NCI-H345 (cell line): ENCODE measurements around the gene TPD52L1.

ENCODE experiments used
- DNase-seq: peaks from one replicate; lab custom pipeline; 2025; lab: John Stamatoyannopoulos, UW

The TPD52L1 gene

GRCh38 chr6:125175466-125176048, 22.0 kb downstream of the TPD52L1 start:
- no peak for DNase-seq

DNA sequence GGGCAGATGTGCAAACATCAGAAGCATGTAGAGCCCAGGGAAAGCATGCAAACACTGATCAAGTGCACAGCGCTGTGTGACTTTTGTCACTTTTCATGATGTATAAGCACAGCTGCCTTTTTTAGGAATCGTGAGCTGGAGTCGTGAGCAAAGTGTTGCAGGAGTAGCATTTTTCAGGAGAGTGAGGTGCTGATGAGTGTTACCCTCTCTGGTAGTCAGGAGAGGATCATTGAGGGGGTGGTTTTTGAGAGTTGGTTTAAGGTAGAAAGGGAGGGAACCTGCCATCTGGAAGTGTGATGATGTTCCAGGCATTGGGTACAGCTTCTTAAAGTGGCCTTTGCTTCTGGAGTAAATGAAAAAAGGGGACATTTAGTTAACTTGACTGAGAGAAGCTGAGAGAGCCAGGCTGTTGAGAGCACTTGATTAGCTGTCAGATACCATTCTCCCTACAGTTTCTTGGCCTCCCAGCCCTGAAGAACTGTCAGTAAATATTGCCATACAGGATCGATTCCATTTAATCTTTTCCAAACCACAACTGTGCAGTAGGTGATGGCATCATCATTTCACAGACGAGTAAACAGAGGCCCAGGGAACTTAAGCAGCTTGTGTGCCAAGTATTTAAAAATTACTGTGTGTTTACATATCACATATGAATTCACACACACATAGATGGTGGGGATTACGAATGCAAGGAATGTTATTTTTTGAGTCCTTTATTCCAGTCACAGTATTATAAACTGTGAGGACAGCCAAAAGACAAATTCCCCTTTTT, 28.9 kb downstream of the TPD52L1 start:
- DNase-seq, result peak; percentile 24

DNA sequence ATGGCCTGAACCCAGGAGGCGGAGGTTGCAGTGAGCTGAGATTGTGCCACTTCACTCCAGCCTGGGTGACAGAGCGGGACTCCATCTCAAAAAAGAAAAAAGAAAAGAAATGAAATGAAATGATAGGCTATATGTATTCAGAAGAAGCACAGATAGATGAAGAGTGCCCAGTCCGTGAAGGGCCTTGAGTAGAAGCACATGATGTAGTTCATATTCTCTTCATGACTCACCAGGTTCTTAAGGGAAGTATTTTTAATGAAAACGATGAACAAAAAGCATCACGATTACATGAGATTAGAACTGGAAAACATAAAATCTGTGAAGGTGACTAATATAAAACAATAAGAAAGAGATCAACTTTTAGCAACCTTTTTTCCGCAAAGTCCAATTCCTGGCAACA, 29.8 kb downstream of the TPD52L1 start:
- no peak for DNase-seq

DNA sequence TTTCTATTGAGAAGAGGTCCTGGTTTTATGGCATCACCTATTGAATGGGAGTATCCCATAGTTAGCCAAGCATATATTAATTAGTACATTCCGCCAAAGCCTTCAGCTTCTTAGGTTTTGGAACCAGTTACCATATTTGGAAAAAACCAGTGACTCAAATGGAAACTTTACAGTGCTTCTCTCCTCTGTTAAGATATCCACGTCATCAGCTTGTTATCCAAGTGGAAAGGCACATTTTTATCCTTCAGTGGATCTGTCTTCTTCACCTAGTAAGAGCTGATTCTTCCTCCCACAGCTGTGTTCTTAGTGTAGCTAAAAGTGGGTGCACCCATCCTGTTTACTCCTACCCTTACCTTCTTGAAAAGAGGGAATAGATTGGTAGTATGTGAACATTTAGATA, 34.5 kb downstream of the TPD52L1 start:
- DNase-seq, result no peak

GRCh38 chr6:125188594-125189203, 35.1 kb downstream of the TPD52L1 start:
- DNase-seq, result no peak

GRCh38 chr6:125189494-125189893, 35.9 kb downstream of the TPD52L1 start:
- DNase-seq, result no peak

DNA sequence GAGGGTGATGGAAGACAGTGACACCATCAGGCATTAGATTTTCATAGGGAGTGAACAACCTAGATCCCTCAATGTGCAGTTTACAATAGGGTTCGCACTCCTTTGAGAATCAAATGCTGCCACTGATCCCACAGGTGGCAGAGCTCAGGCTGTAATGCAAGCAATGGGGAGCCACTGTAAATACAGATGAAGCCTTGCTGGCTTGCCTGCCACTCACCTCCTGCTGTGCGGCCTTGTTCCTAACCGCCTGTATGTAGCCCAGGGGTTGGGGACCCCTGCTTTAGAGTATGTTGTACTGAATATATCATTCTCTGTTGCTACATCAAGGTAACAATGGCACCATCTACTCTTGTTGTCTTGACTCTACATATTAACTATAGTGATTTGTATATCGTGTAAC, 37.1 kb downstream of the TPD52L1 start:
- peak; percentile 14 for DNase-seq

- peak; percentile 55 for DNase-seq
Observed at GRCh38 chr6:125191916-125192609, 38.5 kb downstream of the TPD52L1 start.

GRCh38 chr6:125192610-125192930, 39.0 kb downstream of the TPD52L1 start:
- DNase-seq, result no peak

GRCh38 chr6:125193208-125193607, 39.6 kb downstream of the TPD52L1 start:
- DNase-seq, result no peak

- DNase-seq, result no peak
Observed at GRCh38 chr6:125194941-125195340, 41.4 kb downstream of the TPD52L1 start.

- no peak for DNase-seq
Observed at GRCh38 chr6:125195526-125195925, 42.0 kb downstream of the TPD52L1 start.

DNA sequence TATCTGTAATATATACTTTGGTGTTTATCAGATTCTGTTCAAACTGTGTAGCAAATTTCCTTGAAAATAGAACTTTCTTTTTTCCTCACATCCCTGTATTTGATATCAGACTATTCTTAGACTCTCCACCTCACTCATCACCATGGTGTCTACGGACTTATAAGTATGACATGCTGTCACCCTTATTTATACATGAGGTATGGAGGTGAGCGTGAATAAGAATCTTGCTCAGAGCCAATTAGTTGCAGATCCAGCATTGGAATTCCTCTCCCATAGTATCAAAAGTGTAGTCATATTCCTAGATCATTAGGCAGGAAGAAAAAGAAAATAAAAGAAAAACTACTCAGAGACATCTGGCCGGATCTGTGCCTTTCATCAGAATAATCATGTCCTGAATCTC, 43.0 kb downstream of the TPD52L1 start:
- DNase-seq, result no peak

DNA sequence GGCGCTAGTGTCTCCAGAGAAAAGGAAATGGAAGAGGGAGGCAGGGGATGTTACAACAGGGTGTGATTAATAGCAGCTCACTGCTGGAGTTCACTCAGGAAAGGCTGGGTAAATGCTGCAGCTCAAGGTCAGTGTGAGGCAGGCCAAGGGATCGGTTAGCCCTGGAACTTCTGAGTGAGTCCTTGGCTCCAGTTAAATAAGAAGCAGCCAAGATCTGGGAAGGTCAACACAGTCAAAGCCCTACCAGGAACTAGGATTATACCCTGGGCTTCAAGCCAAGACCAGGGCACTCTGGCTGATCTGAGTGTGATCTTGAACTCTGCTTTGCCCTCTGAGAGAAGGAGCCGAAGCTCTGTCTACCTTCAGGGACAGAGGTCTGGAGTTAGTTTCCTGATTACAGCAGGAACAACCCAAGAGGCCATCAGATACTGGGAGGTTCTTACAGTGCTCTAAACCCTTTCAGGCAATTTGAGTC, 44.3 kb downstream of the TPD52L1 start:
- no peak for DNase-seq

DNA sequence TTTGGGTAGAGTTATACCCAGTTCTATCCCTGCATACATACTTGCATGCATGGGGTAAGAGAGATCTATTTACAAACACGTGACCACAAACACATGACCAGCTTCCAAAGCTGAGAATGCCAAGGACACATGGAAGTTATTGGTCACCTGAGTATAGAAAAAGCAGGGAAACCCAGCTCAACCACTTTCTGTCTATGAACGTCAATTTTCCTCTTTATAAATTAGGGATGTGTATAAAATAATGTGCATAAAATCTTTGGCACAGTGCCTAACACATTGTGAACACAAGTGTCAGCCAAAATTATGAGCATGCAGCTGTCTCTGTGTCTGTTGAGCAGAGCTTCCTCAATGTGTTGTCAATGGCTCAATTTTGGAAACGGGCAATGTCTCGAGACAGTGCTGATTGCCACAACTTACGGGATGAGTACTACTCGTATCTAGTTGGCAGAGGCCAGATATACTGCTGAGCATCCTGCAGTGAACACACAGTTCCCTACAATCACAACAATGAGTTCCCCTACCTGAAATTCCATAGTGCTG, 44.9 kb downstream of the TPD52L1 start:
- no peak for DNase-seq

DNA sequence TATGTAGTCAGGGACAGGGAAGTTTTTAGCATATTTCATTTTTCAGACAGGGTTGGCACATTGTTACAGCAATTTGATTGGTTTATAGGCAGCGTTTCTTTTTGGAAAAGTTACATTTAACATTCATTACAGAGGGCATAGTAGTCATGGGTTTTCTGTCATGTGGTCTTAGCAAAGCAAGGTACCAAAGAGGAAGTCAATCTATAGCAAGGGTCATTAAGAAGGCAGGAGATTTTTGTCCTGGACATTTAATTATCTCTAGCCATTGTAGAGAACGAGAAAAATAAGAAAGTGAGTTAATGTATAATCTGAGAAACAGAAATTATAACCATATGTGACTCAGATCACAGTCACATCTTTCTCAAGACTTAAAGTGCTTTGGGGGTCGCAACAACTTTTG, 47.4 kb downstream of the TPD52L1 start:
- DNase-seq, result no peak

GRCh38 chr6:125201961-125202729, 48.6 kb downstream of the TPD52L1 start:
- no peak for DNase-seq

DNA sequence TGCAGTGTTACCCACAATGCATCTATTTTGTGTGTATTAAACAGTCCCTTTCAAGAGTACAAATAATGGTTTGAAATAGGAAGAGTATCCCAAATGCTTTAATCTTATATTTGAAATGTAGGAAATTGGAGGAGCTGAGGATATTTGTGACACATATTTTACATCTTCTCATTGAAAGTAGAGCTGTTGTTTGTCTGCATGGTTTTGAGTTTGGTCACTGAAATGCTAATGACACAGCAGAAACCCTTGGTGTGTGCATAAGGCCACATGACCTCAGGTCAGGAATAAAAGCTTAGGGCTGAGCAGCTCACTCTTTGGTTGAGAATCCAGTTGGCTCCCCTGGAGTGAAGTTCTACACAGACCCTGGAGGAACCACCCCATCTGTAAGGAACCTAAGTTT, 49.8 kb downstream of the TPD52L1 start:
- DNase-seq, result no peak

DNA sequence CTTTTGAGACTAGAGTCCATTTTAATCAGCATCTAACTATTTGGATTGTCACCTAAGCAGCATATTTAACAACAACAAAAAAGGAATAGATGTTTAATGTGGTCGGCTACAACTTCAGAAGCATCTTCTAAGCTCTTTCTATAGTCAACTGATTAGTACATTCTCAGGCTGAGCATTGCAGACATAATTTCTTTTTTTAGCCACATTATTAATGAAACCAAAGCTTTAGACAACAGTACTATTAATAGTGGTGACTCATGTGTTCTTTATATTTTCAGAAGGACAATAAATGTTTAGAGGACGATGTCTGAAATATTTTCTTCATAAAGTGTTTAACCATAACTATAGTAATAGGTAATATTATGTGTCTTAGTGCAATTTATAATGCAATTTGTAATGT, 52.4 kb downstream of the TPD52L1 start:
- DNase-seq, result no peak

- DNase-seq, result no peak
Observed at GRCh38 chr6:125206389-125206788, 52.8 kb downstream of the TPD52L1 start.

- no peak for DNase-seq
Observed at GRCh38 chr6:125207956-125208355, 54.4 kb downstream of the TPD52L1 start.
